ENCODE data around the gene MARCHF10.

- TF ChIP-seq CTCF (IDR thresholded peaks at IDR 0.05): no peak
- TF ChIP-seq POLR2AphosphoS5 (IDR thresholded peaks at IDR 0.05): no peak
These were observed 123.9 kb downstream of the MARCHF10 start for GRCh38 chr17:62684179-62684578.
